Sigmoid colon (tissue), 3 donors: ENCODE data around the gene MCIDAS.
A peak's percentile ranks its signal among the peaks of the same experiment; 100 is the strongest.

ENCODE experiments used
- POLR2A ChIP-seq, 2 donors: fragments of 450-650 bp; IDR thresholded peaks; one replicate each; pipeline ENCODE4 v1.6.1; 2016; ENCODE audit warnings: antibody characterized with exemption in 2 of 2, mild to moderate bottlenecking in 2 of 2, moderate library complexity in 2 of 2
- TF ChIP-seq, protein P1 (sequence below), 4 experiments: fragments of 450-650 bp in 3 of 4; fragments of 200-600 bp in 1 of 4; IDR thresholded peaks; one replicate each; pipeline ENCODE4 v1.5.1; 2016 to 2019; ENCODE audit warnings: antibody characterized with exemption in 4 of 4, mild to moderate bottlenecking in 3 of 4, moderate library complexity in 2 of 4

DNA sequence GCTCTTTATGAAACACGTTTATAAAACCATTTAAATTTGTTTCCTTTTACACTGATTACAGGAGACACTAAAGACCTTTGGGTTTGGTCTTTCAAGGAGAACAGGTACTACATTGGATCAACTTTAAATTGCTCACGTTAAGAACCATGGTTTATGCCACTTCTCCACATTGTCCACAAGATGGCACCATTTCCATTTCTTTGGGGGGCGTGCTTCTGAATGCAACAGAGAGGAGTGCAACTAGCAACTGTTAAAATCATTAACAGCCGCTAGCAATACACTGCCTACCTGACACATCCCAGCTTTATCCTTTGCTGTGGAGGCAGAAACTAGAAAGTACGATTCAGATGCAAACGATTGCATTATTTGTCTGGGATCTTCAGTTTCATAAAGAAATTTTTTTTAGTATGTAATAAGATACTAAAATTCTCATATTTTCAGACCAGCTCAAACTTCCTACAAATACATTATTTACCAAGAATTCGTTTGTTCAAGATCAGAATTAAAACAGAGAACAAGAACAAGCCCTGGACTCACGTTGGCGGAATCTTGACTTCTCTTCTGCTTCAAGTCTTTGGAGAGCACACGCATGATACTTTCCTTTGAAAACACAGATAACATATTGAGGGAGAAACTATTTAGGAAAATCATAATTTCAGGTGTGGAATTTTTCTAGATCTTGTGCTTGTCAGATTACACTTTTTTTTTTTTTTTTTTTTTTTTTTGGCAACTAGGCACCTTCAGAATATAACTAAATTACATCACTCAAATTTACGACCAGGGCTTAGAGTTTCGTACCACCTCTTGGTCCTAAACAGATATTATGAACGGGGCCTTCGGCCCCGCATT is 54.8 kb downstream of the MCIDAS start:
- TF ChIP-seq, protein P1, sequence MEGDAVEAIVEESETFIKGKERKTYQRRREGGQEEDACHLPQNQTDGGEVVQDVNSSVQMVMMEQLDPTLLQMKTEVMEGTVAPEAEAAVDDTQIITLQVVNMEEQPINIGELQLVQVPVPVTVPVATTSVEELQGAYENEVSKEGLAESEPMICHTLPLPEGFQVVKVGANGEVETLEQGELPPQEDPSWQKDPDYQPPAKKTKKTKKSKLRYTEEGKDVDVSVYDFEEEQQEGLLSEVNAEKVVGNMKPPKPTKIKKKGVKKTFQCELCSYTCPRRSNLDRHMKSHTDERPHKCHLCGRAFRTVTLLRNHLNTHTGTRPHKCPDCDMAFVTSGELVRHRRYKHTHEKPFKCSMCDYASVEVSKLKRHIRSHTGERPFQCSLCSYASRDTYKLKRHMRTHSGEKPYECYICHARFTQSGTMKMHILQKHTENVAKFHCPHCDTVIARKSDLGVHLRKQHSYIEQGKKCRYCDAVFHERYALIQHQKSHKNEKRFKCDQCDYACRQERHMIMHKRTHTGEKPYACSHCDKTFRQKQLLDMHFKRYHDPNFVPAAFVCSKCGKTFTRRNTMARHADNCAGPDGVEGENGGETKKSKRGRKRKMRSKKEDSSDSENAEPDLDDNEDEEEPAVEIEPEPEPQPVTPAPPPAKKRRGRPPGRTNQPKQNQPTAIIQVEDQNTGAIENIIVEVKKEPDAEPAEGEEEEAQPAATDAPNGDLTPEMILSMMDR (IDR thresholded peaks at IDR 0.05): peak; percentile 51 to 85 (median 70)
- no peak for TF ChIP-seq POLR2A (IDR thresholded peaks at IDR 0.05)
